DND-41 (cell line): ENCODE data around the gene IZUMO1.

Experiments used
- ATAC-seq: fragments of 200-7000 bp; cut with Tn5 transposase; 3 replicates; pipeline ENCODE4 v1.9.1; 2021; ENCODE audit warnings: low read depth; ENCODE audit not compliant: insufficient read depth
- DNase-seq: peaks from one replicate; pipeline ENCODE4 v3.0.0-alpha.2; 2020
- H2AFZ ChIP-seq: 2 replicates; pipeline ENCODE4 v1.6.0; 2012; ENCODE audit warnings: low read depth, low read length
- H3K27ac ChIP-seq: 2 replicates; pipeline ENCODE4 v1.5.1; 2012; ENCODE audit warnings: low read length, inconsistent platforms
- H3K27me3 ChIP-seq: fragments of 200-600 bp; sonication (generic); 2 replicates; pipeline ENCODE4 v1.6.0; 2012; ENCODE audit warnings: low read length, mild to moderate bottlenecking, inconsistent platforms; ENCODE audit not compliant: insufficient read depth, poor library complexity
- H3K36me3 ChIP-seq: 2 replicates; pipeline ENCODE4 v1.5.1; 2012; ENCODE audit warnings: low read length, inconsistent platforms; ENCODE audit not compliant: insufficient read depth
- H3K4me1 ChIP-seq: 2 replicates; pipeline ENCODE4 v1.5.1; 2012; ENCODE audit warnings: mild to moderate bottlenecking, low read length; ENCODE audit not compliant: insufficient read depth
- H3K4me2 ChIP-seq: 2 replicates; pipeline ENCODE4 v1.6.0; 2012; ENCODE audit warnings: mild to moderate bottlenecking, moderate library complexity, low read length, inconsistent platforms; ENCODE audit not compliant: insufficient read depth
- H3K4me3 ChIP-seq, 2 experiments: fragments of 200-600 bp in 1 of 2; shearing (Covaris generic) in 1 of 2; 2 replicates each; pipeline ENCODE4 v1.5.1; 2012 to 2016; ENCODE audit warnings: inconsistent platforms in 2 of 2, low read length in 2 of 2, mild to moderate bottlenecking in 2 of 2, low read depth in 1 of 2, moderate library complexity in 1 of 2
- H3K79me2 ChIP-seq: 2 replicates; pipeline ENCODE4 v1.6.0; 2012; ENCODE audit warnings: low read length, inconsistent platforms; ENCODE audit not compliant: insufficient read depth
- H3K9ac ChIP-seq: 2 replicates; pipeline ENCODE4 v1.6.0; 2012; ENCODE audit warnings: low read depth, mild to moderate bottlenecking, inconsistent platforms, low read length, moderate library complexity
- H3K9me3 ChIP-seq: 2 replicates; pipeline ENCODE4 v1.5.1; 2012; ENCODE audit warnings: low read length, moderate library complexity, mild to moderate bottlenecking, inconsistent platforms; ENCODE audit not compliant: insufficient read depth, severe bottlenecking
- H4K20me1 ChIP-seq: 2 replicates; pipeline ENCODE4 v1.6.0; 2012; ENCODE audit warnings: low read length; ENCODE audit not compliant: insufficient read depth
- CTCF ChIP-seq: IDR thresholded peaks from 2 replicates; pipeline ENCODE4 v1.5.1; 2012; ENCODE audit warnings: borderline replicate concordance, low read length, moderate library complexity, mild to moderate bottlenecking; ENCODE audit not compliant: poor library complexity, severe bottlenecking; ENCODE audit errors: extremely low read depth
- EZH2 ChIP-seq: IDR thresholded peaks from 3 replicates; pipeline ENCODE4 v1.6.1; 2012; ENCODE audit warnings: borderline replicate concordance, low read depth, mild to moderate bottlenecking, moderate library complexity, low read length, inconsistent platforms; ENCODE audit not compliant: severe bottlenecking

Gene IZUMO1

GRCh38 chr19:48745208-48745995, 1.3 kb downstream of the IZUMO1 start:
- DNase-seq (peak; percentile 70), ATAC-seq (peak; percentile 91)
- peak overlapping the region in 1 of 2 experiments; percentile 51; a peak in 3 of 4 replicates for H3K4me3 ChIP-seq
- H3K9me3 ChIP-seq: no peaks in the 10 kb centered on the region
- no peaks in the 10 kb centered on the region for H3K27me3 ChIP-seq
- H3K4me1 ChIP-seq: peaks cover 11% of the 10 kb centered on the region; the same call in 1 of the 2 replicates
- H3K9ac ChIP-seq: peak overlapping the region; percentile 33
- H3K4me2 ChIP-seq: peak overlapping the region; percentile 58
- peak overlapping the region; percentile 54 for H3K27ac ChIP-seq
- no peaks in the 10 kb centered on the region for H4K20me1 ChIP-seq
- no peaks in the 10 kb centered on the region for H3K79me2 ChIP-seq
- TF ChIP-seq CTCF (no peak), EZH2 (no peak)
- H2AFZ ChIP-seq: peak overlapping the region; percentile 84
- H3K36me3 ChIP-seq: no peaks in the 10 kb centered on the region

GRCh38 chr19:48742096-48742495, 4.6 kb downstream of the IZUMO1 start:
- H3K79me2 ChIP-seq: no peaks in the 10 kb centered on the region
- H3K4me1 ChIP-seq: peaks cover 25% of the 10 kb centered on the region
- no peaks in the 10 kb centered on the region for H3K36me3 ChIP-seq
- no peaks in the 10 kb centered on the region for H4K20me1 ChIP-seq
- H3K9ac ChIP-seq: no peak overlapping the region
- H2AFZ ChIP-seq: peak overlapping the region; percentile 44; the same call in 1 of the 2 replicates
- no peak overlapping the region for H3K4me3 ChIP-seq
- DNase-seq: no peak
- H3K27ac ChIP-seq: no peak overlapping the region
- no peak for TF ChIP-seq EZH2
- no peak for TF ChIP-seq CTCF
- H3K27me3 ChIP-seq: no peaks in the 10 kb centered on the region
- no peaks in the 10 kb centered on the region for H3K9me3 ChIP-seq
- H3K4me2 ChIP-seq: no peak overlapping the region
- no peak for ATAC-seq

- TF ChIP-seq CTCF: no peak
- no peak overlapping the region for H3K4me2 ChIP-seq
- no peaks in the 10 kb centered on the region for H3K27me3 ChIP-seq
Observed at GRCh38 chr19:48741129-48741999, 5.3 kb downstream of the IZUMO1 start.

More at GRCh38 chr19:48741129-48741999, 5.3 kb downstream of the IZUMO1 start:
- H3K9ac ChIP-seq: no peak overlapping the region
- H3K4me3 ChIP-seq: no peak overlapping the region
- H3K4me1 ChIP-seq: peaks cover 25% of the 10 kb centered on the region
- no peak overlapping the region for H3K27ac ChIP-seq
- no peaks in the 10 kb centered on the region for H3K36me3 ChIP-seq
- DNase-seq (peak; percentile 58), ATAC-seq (0 out of 3 replicates have a peak, but pooled peaks have one; percentile 28)
- H4K20me1 ChIP-seq: no peaks in the 10 kb centered on the region
- H3K9me3 ChIP-seq: no peaks in the 10 kb centered on the region
- H3K79me2 ChIP-seq: no peaks in the 10 kb centered on the region
- no peak overlapping the region for H2AFZ ChIP-seq
